ENCODE results near the gene ATXN1. TPM values are rescaled to one million over a fixed set of nuclear protein-coding genes. Genes with fewer than 3 reads are reported as not detected.

Gene ATXN1
- polyA plus RNA-seq, 1 donor (not counting 4 experiments of a cell fraction or from before 2014, with no cell fraction given): 9.7 TPM

GRCh38 chr6:16694781-16695578 is 66.3 kb downstream of the ATXN1 start:
- peaks cover 4% of the 10 kb centered on the region for H3K79me2 ChIP-seq (ENCODE audit: control insufficient read depth, insufficient read depth, low read length)
- no peak overlapping the region for H3K9ac ChIP-seq (ENCODE audit: control insufficient read depth, extremely low read depth, insufficient read depth, low read length)
- H3K36me3 ChIP-seq (ENCODE audit: control insufficient read depth in 2 of 2, extremely low read depth in 1 of 2, insufficient read depth in 2 of 2, low read length in 2 of 2): no peaks in the 10 kb centered on the region
- no peak overlapping the region for H2AFZ ChIP-seq (ENCODE audit: control insufficient read depth, low read length)
- H3K27ac ChIP-seq (ENCODE audit: control insufficient read depth, insufficient read depth, low read length): no peak overlapping the region
- no peak overlapping the region for H3K4me3 ChIP-seq (ENCODE audit: control insufficient read depth in 2 of 3, extremely low read depth in 1 of 3, insufficient read depth in 2 of 3, low read depth in 1 of 3, low read length in 3 of 3)
- H3K9me1 ChIP-seq (ENCODE audit: control insufficient read depth, extremely low read depth, insufficient read depth, low read length): no peaks in the 10 kb centered on the region
- H3K27me3 ChIP-seq (ENCODE audit: control insufficient read depth, extremely low read depth, insufficient read depth, low read length): no peaks in the 10 kb centered on the region
- H4K20me1 ChIP-seq (ENCODE audit: control insufficient read depth, extremely low read depth, insufficient read depth, low read length): no peaks in the 10 kb centered on the region
- DNase-seq (ENCODE audit: low read depth, low spot score): no peak
- no peak for FAIRE-seq
- H3K4me2 ChIP-seq (ENCODE audit: control insufficient read depth, extremely low read depth, insufficient read depth, low read depth, low read length): no peak overlapping the region
- dilution Hi-C loops (cut with MboI; ENCODE audit: extremely low pct_ligation_motif_present, low sequenced_read_pairs): no loop called here
- H3K4me1 ChIP-seq (ENCODE audit: control insufficient read depth, extremely low read depth, insufficient read depth, low read length): peaks cover 44% of the 10 kb centered on the region
- no peaks in the 10 kb centered on the region for H3K9me3 ChIP-seq (ENCODE audit: control insufficient read depth, low read depth, low read length)
- no peak for TF ChIP-seq EZH2 (IDR thresholded peaks at IDR 0.05; ENCODE audit: low read length)
- TF ChIP-seq, protein P1, sequence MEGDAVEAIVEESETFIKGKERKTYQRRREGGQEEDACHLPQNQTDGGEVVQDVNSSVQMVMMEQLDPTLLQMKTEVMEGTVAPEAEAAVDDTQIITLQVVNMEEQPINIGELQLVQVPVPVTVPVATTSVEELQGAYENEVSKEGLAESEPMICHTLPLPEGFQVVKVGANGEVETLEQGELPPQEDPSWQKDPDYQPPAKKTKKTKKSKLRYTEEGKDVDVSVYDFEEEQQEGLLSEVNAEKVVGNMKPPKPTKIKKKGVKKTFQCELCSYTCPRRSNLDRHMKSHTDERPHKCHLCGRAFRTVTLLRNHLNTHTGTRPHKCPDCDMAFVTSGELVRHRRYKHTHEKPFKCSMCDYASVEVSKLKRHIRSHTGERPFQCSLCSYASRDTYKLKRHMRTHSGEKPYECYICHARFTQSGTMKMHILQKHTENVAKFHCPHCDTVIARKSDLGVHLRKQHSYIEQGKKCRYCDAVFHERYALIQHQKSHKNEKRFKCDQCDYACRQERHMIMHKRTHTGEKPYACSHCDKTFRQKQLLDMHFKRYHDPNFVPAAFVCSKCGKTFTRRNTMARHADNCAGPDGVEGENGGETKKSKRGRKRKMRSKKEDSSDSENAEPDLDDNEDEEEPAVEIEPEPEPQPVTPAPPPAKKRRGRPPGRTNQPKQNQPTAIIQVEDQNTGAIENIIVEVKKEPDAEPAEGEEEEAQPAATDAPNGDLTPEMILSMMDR (optimal IDR thresholded peaks at IDR 0.05 in 1 of 3, IDR thresholded peaks at IDR 0.05 in 1 of 3, conservative IDR thresholded peaks at IDR 0.05 in 1 of 3; ENCODE audit: extremely low read depth in 1 of 3, insufficient read depth in 2 of 3, low read length in 3 of 3): no peak

GRCh38 chr6:16691324-16691723 is 69.9 kb downstream of the ATXN1 start:
- Histone ChIP-seq H3K27me3 (ENCODE audit: control insufficient read depth, extremely low read depth, insufficient read depth, low read length) (no peaks in the 10 kb centered on the region), H3K4me2 (ENCODE audit: control insufficient read depth, extremely low read depth, insufficient read depth, low read depth, low read length) (peak overlapping the region; percentile 51), H2AFZ (ENCODE audit: control insufficient read depth, low read length) (no peak overlapping the region), H3K79me2 (ENCODE audit: control insufficient read depth, insufficient read depth, low read length) (peaks cover 4% of the 10 kb centered on the region), H4K20me1 (ENCODE audit: control insufficient read depth, extremely low read depth, insufficient read depth, low read length) (no peaks in the 10 kb centered on the region), H3K36me3 (ENCODE audit: control insufficient read depth in 2 of 2, extremely low read depth in 1 of 2, insufficient read depth in 2 of 2, low read length in 2 of 2) (no peaks in the 10 kb centered on the region), H3K9me1 (ENCODE audit: control insufficient read depth, extremely low read depth, insufficient read depth, low read length) (no peaks in the 10 kb centered on the region), H3K4me3 (ENCODE audit: control insufficient read depth in 2 of 3, extremely low read depth in 1 of 3, insufficient read depth in 2 of 3, low read depth in 1 of 3, low read length in 3 of 3) (no peak overlapping the region), H3K9me3 (ENCODE audit: control insufficient read depth, low read depth, low read length) (no peaks in the 10 kb centered on the region), H3K9ac (ENCODE audit: control insufficient read depth, extremely low read depth, insufficient read depth, low read length) (no peak overlapping the region), H3K27ac (ENCODE audit: control insufficient read depth, insufficient read depth, low read length) (peak overlapping the region; percentile 78), H3K4me1 (ENCODE audit: control insufficient read depth, extremely low read depth, insufficient read depth, low read length) (peaks cover 32% of the 10 kb centered on the region)
- dilution Hi-C loops (cut with MboI; ENCODE audit: extremely low pct_ligation_motif_present, low sequenced_read_pairs): no loop called here
- FAIRE-seq (no peak), DNase-seq (ENCODE audit: low read depth, low spot score) (no peak)
- TF ChIP-seq, protein P1 (optimal IDR thresholded peaks at IDR 0.05 in 1 of 3, IDR thresholded peaks at IDR 0.05 in 1 of 3, conservative IDR thresholded peaks at IDR 0.05 in 1 of 3; ENCODE audit: extremely low read depth in 1 of 3, insufficient read depth in 2 of 3, low read length in 3 of 3): no peak
- no peak for TF ChIP-seq EZH2 (IDR thresholded peaks at IDR 0.05; ENCODE audit: low read length)

All from keratinocyte (primary cell).